GM20000 (cell line): ENCODE results near the gene PRKD1.

Experiments used
- DNase-seq: peaks from one replicate; pipeline ENCODE4 v3.0.0; 2012; ENCODE audit warnings: low spot score
- CTCF ChIP-seq: IDR thresholded peaks from 2 replicates; pipeline ENCODE4 v1.5.1; 2012; ENCODE audit warnings: mild to moderate bottlenecking, control low read depth; ENCODE audit errors: extremely low read depth, missing control alignments

The PRKD1 gene

GRCh38 chr14:29545714-29546113 lies 381.9 kb downstream of the PRKD1 start:
- TF ChIP-seq CTCF, result no peak
- DNase-seq, result no peak

- TF ChIP-seq CTCF, result no peak
- no peak for DNase-seq
Observed at GRCh38 chr14:29536886-29537511, 390.6 kb downstream of the PRKD1 start.

- no peak for TF ChIP-seq CTCF
- no peak for DNase-seq
Observed at GRCh38 chr14:29529418-29529817, 398.2 kb downstream of the PRKD1 start.

GRCh38 chr14:29528889-29529288 lies 398.8 kb downstream of the PRKD1 start:
- TF ChIP-seq CTCF, result no peak
- DNase-seq, result no peak

DNA sequence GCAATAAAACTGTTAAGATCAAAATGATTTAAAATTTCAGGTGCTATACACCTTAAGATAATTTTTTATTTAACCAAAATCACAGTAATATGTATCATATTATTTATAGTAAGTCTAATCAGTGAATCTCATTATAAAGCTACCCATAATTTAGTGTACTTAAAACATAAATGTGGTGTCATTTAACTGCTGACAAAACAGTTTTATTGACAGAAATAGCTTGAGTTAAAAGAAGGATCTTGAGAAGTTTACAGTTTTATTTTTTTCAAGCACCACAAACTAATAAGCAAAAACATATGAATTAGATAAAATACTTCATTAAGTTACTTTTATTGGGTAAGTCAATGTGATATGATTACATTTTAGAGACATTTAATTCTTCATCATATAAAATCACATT lies 400.4 kb downstream of the PRKD1 start:
- no peak for TF ChIP-seq CTCF
- DNase-seq, result no peak
